AG04450 (cell line): Measurements from ENCODE around the gene RNF121. TPM values are rescaled to one million over a fixed set of nuclear protein-coding genes. Genes with fewer than 3 reads are reported as not detected.

Source experiments
- CTCF ChIA-PET: fragments of 300-600, 350-600 bp; formaldehyde crosslinking; extraction: SDS; loops from one replicate; lab custom pipeline; 2022; ENCODE audit warnings: antibody characterized with exemption, inconsistent platforms; lab: Charles Lee
- POLR2A ChIA-PET: fragments of 350-600 bp; formaldehyde crosslinking; extraction: SDS; loops from one replicate; lab custom pipeline; 2021; ENCODE audit warnings: antibody characterized with exemption, inconsistent platforms; lab: Yijun Ruan, JAX
- DNase-seq: peaks from one replicate; pipeline ENCODE4 v3.0.0-alpha.2; 2011; ENCODE audit warnings: low read depth, low spot score
- H3K27ac ChIP-seq: one replicate; pipeline ENCODE4 v1.5.1; 2012; ENCODE audit warnings: low read depth, low read length, control low read depth
- H3K27me3 ChIP-seq: one replicate; pipeline ENCODE4 v1.6.0; 2012; ENCODE audit warnings: low read length; ENCODE audit not compliant: control insufficient read depth, insufficient read depth
- H3K4me3 ChIP-seq: 2 replicates; pipeline ENCODE4 v1.5.1; 2011; ENCODE audit warnings: mild to moderate bottlenecking, low read depth, low read length, control low read depth
- H3K9me3 ChIP-seq: 2 replicates; pipeline ENCODE4 v1.5.1; 2012; ENCODE audit warnings: low read length; ENCODE audit not compliant: control insufficient read depth, insufficient read depth
- CTCF ChIP-seq: IDR thresholded peaks from 2 replicates; pipeline ENCODE4 v1.5.1; 2011; ENCODE audit warnings: low read depth, low read length, control low read depth, inconsistent platforms
- polyA plus RNA-seq: library from polyadenylated mRNA; depleted of rRNA; stranded (reverse); fragments of >200 nt; gene quantifications from 2 replicates; pipeline ENCODE4 v1.2.3, GENCODE V29; 2011

Gene RNF121
- polyA plus RNA-seq, 1 experiment, result 47.8 TPM

- Histone ChIP-seq H3K27ac (no peak overlapping the region), H3K27me3 (no peaks in the 10 kb centered on the region), H3K9me3 (no peaks in the 10 kb centered on the region), H3K4me3 (no peak overlapping the region)
- CTCF ChIA-PET, result interaction anchor here (1.0 kb wide), 1 partner anchor 430 kb away, joined by 4 read pairs; no protein-coding TSS in a partner anchor
- no peak for TF ChIP-seq CTCF
- no peak for DNase-seq
- POLR2A ChIA-PET, result no interaction called here
Measured at GRCh38 chr11:72001285-72001684, 72.4 kb downstream of the RNF121 start.

GRCh38 chr11:72001834-72002591, 73.2 kb downstream of the RNF121 start:
- no peaks in the 10 kb centered on the region for H3K27me3 ChIP-seq
- ChIA-PET CTCF (interaction anchor here (1.0 to 1.2 kb wide), 2 partner anchors 23 to 429 kb away, joined by 4 read pairs; no protein-coding TSS in a partner anchor), POLR2A (interaction anchor here (1.1 kb wide), 1 partner anchor 14 kb away, joined by 6 read pairs; no protein-coding TSS in a partner anchor)
- no peak for TF ChIP-seq CTCF
- DNase-seq, result no peak
- H3K9me3 ChIP-seq, result no peaks in the 10 kb centered on the region
- H3K4me3 ChIP-seq, result no peak overlapping the region
- no peak overlapping the region for H3K27ac ChIP-seq

- H3K4me3 ChIP-seq, result no peak overlapping the region
- no peak for TF ChIP-seq CTCF
- POLR2A ChIA-PET, result interaction anchor here (1.1 kb wide), 1 partner anchor 15 kb away, joined by 6 read pairs; no protein-coding TSS in a partner anchor
- no peaks in the 10 kb centered on the region for H3K27me3 ChIP-seq
- CTCF ChIA-PET, result interaction anchor here (1.2 kb wide), 1 partner anchor 22 kb away, joined by 4 read pairs; no protein-coding TSS in a partner anchor
- no peaks in the 10 kb centered on the region for H3K9me3 ChIP-seq
- H3K27ac ChIP-seq, result no peak overlapping the region
- DNase-seq, result no peak
Measured at GRCh38 chr11:72002841-72003775, 74.3 kb downstream of the RNF121 start.

GRCh38 chr11:72003776-72004171, 74.9 kb downstream of the RNF121 start:
- CTCF ChIA-PET, result no interaction called here
- Histone ChIP-seq H3K4me3 (no peak overlapping the region), H3K9me3 (no peaks in the 10 kb centered on the region), H3K27me3 (no peaks in the 10 kb centered on the region), H3K27ac (no peak overlapping the region)
- no peak for DNase-seq
- TF ChIP-seq CTCF, result no peak
- POLR2A ChIA-PET, result no interaction called here
